ENCODE results near the gene VGLL2.

DNA sequence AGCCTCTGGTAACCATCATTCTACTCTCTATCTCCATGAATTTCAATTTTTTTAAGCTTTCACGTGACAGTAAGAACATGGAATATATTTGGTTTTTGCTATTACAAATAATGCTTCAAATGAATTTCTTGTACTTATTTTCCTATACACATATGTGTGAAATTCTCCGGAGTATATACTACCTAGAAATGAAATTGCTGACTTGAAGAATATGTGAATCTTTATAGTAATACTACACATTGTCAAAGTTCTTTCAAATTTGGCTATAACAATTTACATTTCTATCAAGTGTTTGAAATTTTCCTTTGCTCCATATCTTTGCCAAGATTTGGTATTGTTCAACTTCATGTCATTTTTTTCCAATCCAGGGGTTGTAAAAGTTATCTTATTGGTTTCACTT is 11.6 kb upstream of the VGLL2 start:
- TF ChIP-seq, protein P1, sequence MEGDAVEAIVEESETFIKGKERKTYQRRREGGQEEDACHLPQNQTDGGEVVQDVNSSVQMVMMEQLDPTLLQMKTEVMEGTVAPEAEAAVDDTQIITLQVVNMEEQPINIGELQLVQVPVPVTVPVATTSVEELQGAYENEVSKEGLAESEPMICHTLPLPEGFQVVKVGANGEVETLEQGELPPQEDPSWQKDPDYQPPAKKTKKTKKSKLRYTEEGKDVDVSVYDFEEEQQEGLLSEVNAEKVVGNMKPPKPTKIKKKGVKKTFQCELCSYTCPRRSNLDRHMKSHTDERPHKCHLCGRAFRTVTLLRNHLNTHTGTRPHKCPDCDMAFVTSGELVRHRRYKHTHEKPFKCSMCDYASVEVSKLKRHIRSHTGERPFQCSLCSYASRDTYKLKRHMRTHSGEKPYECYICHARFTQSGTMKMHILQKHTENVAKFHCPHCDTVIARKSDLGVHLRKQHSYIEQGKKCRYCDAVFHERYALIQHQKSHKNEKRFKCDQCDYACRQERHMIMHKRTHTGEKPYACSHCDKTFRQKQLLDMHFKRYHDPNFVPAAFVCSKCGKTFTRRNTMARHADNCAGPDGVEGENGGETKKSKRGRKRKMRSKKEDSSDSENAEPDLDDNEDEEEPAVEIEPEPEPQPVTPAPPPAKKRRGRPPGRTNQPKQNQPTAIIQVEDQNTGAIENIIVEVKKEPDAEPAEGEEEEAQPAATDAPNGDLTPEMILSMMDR (conservative IDR thresholded peaks at IDR 0.05): no peak
- TF ChIP-seq ZFX (IDR thresholded peaks at IDR 0.05): no peak
